NCI-H146 (cell line): Measurements from ENCODE around the gene CNOT8.

Experiments
- DNase-seq: peaks from one replicate; lab custom pipeline; 2025; lab: John Stamatoyannopoulos, UW

Gene CNOT8

GRCh38 chr5:154923441-154924430, 65.3 kb downstream of the CNOT8 start:
- no peak for DNase-seq
